Embryonic facial prominence (tissue), 1 donor: ENCODE data around the gene CEL.
"Not testable (repeated sequence)": the region's sequence is repeated elsewhere in the genome, so short reads cannot be mapped to it uniquely, and the experiment has no call there.

Experiments
- DNase-seq: peaks from one replicate; pipeline ENCODE4 v3.0.0-alpha.2; 2016; ENCODE audit errors: extremely low spot score

CEL gene

GRCh38 chr9:133046900-133047295 lies 14.9 kb upstream of the CEL start:
- DNase-seq: no peak

- DNase-seq: no peak
Measured at GRCh38 chr9:133048595-133048994, 13.2 kb upstream of the CEL start.

- DNase-seq: no peak
Measured at GRCh38 chr9:133049043-133049442, 12.7 kb upstream of the CEL start.

GRCh38 chr9:133050142-133050541 lies 11.6 kb upstream of the CEL start:
- DNase-seq: no peak

GRCh38 chr9:133050781-133051180 lies 11.0 kb upstream of the CEL start:
- DNase-seq: no peak

GRCh38 chr9:133051281-133051900 lies 10.4 kb upstream of the CEL start:
- DNase-seq: no peak

- no peak for DNase-seq
Measured at GRCh38 chr9:133051966-133052539, 9.7 kb upstream of the CEL start.

GRCh38 chr9:133054194-133054890 lies 7.4 kb upstream of the CEL start:
- DNase-seq: no peak

- no peak for DNase-seq
Measured at GRCh38 chr9:133054966-133055365, 6.8 kb upstream of the CEL start.

- no peak for DNase-seq
Measured at GRCh38 chr9:133055788-133056420, 5.9 kb upstream of the CEL start.

- DNase-seq: no peak
Measured at GRCh38 chr9:133056533-133056932, 5.2 kb upstream of the CEL start.

- no peak for DNase-seq
Measured at GRCh38 chr9:133057006-133057405, 4.8 kb upstream of the CEL start.

- DNase-seq: no peak
Measured at GRCh38 chr9:133057553-133057952, 4.2 kb upstream of the CEL start.

- DNase-seq: no peak
Measured at GRCh38 chr9:133058071-133058470, 3.7 kb upstream of the CEL start.

GRCh38 chr9:133058550-133059320 lies 3.0 kb upstream of the CEL start:
- no peak for DNase-seq

- DNase-seq: no peak
Measured at GRCh38 chr9:133059623-133060022, 2.2 kb upstream of the CEL start.

- DNase-seq: no peak
Measured at GRCh38 chr9:133060417-133060841, 1.4 kb upstream of the CEL start.

- not testable (repeated sequence) for DNase-seq
Measured at GRCh38 chr9:133061019-133061763, 590 bp upstream of the CEL start.

GRCh38 chr9:133062569-133062968 lies 788 bp downstream of the CEL start:
- DNase-seq: not testable (repeated sequence)

- DNase-seq: no peak
Measured at GRCh38 chr9:133063159-133063499, 1.3 kb downstream of the CEL start.

- no peak for DNase-seq
Measured at GRCh38 chr9:133063500-133064231, 1.9 kb downstream of the CEL start.
